GM18526 (cell line): ENCODE measurements around the gene GTPBP1.

Source experiments
- POLR2A ChIP-seq: IDR thresholded peaks from 3 replicates; pipeline ENCODE4 v1.6.1; 2011; ENCODE audit not compliant: insufficient read length; ENCODE audit errors: extremely low read depth

Gene GTPBP1

DNA sequence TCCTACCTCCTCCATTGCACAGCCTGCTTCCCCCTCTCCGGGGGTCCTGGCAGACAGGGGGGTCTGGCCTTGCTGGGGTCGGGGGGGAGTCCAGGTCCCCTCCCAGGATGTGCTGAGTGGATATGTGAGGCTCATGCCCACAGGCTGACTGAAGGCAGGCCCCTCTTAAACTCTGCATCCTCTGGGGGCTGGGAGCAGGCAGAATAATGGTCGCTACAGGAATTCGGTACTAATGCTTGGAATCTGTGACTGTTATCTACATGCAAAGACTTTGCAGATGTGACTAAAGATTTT is 51.7 kb downstream of the GTPBP1 start:
- TF ChIP-seq POLR2A = no peak

DNA sequence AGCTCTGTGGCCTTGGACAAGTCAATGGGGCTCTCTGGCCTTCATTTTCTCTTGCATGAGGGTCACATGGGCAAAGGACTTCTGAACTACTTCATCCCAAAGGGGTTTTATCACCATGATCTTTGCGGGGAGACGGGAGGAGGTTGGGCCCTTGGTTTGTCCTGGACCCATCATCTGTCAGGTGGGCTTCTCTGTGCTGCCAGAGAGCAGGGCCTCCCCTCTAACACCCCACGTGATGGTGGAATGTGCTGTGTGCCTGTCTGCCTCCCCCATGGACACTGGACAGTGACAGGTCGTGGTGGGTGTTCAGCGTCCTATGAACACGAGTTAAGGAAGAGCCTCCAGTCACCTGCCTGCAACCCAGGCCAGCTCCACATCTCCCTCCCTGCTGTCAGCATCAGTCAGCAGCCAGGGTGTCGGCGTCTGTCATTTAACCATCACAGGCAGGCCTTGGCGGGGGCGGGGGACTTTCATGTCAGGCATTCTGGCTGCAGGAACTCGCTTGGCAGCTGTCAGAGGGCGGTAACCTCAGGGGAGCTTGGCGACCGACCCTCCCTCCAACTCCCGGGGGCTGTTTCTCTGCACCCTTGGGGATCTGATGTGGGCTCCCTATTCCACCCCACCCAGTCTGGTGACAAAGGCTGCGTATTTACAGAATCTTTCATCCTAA is 52.7 kb downstream of the GTPBP1 start:
- TF ChIP-seq POLR2A = no peak

DNA sequence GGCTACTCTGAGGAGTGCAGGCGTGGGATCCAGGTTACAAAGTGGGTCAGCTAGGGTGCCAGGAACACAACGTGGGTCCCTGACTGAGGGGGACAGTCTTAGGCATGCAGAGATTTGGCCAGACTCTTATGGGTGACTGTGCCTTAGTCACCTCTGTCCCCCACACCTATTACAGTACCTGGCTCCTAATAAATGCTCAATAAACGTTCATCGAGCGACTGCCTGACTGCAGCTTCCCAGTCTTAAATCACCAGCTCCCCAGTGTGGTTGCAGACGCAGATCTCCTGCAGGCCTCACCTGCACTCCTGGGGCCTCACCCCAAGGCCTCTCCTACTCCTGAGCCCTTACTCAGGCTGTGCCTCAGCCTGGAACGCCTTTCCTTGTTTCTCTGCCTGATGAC is 53.3 kb downstream of the GTPBP1 start:
- TF ChIP-seq POLR2A = no peak

DNA sequence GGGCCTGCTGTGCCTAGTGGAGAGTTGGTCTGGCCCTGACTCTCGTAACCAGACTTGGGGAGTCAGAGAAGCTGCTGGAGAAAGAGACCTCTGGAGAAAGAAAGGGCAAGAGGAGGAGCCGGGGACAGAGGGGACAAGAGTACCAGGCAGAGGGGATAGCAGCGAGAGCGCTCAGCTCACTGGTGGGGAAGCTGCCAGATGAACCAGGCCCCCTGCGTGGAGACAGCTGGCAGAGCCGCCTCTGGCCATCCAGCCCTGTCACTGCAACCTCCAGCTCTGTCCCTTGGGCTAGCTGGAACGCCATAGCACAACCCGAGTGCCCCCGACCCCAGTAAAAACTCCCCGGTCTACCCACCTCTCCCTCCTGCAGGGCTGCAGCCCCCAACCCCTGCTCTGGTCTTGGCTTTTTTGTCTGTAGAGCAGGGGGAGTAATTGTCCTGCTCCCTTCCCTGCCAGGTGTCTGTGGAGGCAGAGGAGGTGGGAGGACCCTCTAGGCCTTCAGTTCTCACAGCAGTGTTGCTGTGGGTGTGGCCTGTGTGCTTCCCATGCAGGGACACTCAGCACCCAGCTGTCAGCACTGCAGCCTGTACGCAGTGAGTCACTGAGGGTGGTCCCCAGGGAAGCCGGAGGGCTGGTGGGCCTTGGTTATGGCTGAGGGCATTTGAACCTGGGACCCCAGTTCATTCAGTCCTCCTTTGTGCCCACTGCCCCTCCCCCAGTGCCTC is 54.9 kb downstream of the GTPBP1 start:
- no peak for TF ChIP-seq POLR2A

DNA sequence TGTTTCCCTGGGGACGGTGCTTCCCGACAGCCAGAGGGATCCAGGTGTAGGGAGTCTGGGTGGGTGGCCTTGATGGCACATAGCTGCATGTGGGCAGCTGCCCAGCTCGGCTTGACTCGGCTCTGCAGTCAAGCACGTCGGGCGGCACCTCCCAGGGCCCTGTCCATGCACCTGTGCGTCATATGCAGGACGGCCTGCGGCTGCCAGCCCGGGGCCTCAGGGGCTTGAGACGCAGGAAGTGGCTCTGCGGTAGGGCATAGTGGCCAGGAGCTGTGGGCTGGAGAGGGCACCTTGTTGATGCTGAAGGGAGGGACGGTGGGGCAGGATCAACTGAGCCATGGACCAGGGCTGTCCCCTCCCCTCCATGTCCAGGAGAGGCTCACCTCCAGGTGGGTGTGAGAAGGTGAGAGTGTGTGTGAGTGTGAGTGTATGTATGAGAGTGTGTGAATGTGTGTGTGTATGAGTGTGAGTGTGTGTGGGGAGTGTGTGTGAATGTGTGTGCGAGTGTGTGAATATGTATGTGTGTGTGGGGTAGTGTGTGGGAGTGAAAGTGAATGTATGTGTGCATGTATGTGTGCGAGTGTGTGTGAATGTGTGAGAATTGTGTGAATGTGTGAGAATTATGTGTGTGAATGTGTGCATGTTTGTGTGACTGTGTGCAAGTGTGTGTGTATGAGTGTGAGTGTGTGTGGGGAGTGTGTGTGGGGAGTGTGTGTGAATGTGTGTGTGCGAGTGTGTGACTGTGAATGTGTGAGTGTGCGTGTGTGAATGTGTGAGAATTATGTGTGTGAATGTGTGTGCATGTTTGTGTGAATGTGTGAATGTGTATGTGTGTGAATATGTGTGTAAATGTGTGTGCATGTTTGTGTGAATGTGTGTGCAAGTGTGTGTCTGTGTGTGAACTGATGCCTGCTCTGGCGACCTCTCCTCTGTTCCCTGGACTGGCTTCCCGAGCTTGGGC is 55.7 kb downstream of the GTPBP1 start:
- no peak for TF ChIP-seq POLR2A

DNA sequence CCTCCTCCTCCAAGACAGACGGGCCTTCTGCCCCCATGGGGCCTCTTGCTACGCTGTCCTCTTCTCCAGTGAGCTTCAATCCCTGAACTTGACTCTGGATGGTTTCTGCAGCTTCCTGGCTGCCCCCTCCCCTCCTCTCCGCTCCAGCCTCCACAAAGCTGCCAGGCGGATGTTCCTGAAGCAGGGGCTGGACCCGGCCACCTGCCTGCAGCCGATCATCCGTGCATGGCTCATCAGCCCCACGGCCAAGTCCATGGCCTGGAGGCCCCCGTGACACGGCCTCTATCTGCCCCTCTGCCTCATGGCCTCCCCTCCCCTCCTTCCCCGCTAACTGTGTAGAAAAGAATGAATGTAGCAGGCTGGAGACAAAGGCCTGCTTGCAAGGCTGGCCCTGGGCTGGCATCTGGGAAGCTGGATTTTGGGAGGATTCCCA is 56.8 kb downstream of the GTPBP1 start:
- TF ChIP-seq POLR2A = no peak

DNA sequence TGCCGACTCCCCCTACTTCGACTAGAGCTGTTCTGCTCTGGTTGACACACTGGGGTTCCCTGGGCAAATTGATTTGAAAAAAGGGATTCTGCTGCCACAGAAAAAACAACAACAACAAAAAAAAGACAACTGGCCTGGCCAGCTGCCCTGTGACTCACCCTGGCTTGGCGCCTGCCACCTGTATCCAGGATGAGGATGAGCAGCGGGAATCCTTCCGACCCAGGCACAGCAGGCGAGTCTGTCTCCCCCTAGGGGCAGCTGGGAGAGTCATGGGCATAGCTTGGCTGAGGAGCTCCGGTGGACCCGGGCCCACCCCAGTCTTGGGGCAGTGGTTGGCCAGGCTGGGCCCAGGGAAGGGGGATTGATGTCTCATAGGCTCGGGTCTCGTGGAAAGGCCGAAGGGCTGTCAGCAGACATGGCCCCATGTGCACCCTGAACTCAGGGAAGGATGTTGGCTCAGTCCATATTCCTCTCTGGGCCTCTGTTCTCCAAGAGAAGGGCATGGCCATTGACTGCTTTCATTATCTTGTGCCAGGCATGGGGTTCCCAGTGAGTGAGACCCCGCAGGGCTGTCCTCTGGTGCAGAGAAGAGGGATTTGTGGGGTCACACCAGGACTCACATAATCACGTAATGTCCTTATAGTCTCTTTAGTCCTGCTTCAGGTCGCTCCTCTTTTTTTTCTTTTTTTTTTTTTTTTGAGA is 60.5 kb downstream of the GTPBP1 start:
- no peak for TF ChIP-seq POLR2A

DNA sequence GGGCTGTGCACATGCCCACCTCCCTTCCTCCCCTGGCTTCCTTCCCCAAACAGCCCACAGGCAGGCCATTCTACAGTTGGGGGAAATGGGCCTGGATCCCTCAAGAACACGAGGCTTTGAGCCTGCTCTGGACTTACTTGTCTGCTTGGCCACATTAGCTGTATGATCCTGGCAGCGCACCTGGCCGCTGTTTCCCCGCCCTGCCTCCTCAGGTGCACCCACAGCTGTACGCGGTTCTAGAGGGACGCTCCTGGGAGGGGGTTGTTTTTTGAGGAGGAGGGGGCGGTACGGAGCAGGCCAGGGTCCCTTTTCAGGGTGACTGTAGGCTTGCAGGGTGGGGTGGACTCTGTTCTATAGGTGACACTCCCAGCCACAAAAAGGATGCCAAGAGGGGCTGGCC is 61.6 kb downstream of the GTPBP1 start:
- no peak for TF ChIP-seq POLR2A

DNA sequence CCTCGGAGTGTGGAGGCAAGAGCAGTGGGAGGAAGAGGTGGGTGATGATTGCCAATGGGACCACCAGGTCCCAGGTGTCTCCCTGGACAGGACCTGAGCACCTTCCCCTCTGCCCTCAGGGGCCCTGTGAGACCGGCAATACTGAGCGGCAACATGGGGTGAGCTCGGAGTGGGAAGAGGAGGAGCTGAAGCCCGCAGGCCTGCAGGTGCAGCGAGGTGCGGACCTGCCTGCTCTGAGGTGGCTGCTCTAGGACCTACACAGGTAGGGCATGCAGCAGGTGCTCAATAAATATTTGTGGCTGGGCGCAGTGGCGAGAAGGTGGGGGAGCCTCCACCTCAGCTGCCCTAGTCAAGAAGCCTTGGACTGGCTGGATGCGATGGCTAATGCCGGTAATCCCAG is 62.3 kb downstream of the GTPBP1 start:
- TF ChIP-seq POLR2A = no peak

DNA sequence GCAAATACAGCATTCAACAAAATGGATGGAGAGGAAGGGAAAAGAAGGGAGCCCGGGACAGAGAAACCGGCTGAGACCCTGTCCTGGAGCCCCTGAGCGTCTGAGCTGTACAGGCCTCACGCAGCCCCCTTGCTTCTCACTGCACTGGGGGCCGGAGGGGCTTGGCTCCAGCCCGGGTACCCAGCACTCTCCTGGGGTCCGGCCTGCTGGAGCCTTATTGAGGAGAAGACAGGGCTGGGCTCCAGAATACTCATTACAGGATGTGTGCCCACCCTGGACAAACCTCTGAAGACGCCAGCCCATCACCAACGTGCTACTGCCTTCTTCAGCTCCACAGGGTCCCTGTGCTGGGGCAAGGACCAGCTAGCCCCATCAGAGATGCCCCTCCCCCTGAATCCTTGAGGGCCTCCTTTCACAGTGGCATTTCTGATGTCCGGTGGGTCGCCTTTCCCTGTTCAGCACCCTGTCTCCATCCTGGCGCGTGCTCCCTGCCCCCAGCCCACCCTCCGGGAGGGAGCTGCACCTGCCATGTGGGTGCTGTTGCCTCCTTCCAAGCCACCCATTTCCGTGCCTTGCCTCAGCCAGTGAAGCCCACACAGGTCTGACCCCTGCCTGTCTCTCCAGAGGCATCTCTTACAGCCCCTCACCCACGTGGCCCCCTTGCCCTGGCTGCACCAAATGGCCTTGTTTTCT is 64.7 kb downstream of the GTPBP1 start:
- no peak for TF ChIP-seq POLR2A

DNA sequence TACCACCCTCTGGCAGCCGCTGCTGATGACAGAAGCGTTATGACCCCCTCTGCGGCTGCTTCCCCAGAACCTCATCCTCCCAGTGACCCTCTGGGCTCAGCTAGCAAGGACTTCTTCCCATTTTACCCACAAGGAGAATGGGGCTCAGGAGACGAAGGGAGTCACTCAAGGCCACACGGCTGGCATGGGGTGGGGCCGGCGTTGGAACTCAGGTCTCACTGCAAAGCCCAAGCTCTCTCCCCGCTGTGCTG is 66.8 kb downstream of the GTPBP1 start:
- TF ChIP-seq POLR2A = no peak

DNA sequence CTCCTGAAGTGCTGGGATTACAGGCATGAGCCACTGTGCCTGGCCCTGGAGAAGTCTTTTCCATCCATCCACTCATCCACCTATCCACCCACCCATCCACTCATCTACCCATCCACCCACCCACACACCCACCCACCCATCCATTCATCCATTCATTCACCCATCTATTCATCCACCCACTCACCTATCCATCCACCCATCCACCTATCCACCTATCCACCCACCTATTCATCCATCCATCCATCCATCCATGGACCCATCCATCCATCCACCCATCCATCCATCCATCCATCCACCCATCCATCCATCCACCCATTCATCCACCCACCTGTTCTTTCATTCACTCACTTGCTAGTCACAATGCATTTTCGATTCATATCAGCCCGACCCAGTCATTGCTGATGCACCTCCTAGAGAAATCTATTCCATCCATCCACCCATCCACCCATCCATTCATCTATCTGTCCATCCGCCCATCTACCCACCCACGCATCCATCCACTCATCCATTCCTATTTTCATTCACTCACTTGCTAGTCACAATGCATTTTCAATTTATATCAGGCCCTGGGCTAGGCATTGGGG is 67.7 kb downstream of the GTPBP1 start:
- no peak for TF ChIP-seq POLR2A

DNA sequence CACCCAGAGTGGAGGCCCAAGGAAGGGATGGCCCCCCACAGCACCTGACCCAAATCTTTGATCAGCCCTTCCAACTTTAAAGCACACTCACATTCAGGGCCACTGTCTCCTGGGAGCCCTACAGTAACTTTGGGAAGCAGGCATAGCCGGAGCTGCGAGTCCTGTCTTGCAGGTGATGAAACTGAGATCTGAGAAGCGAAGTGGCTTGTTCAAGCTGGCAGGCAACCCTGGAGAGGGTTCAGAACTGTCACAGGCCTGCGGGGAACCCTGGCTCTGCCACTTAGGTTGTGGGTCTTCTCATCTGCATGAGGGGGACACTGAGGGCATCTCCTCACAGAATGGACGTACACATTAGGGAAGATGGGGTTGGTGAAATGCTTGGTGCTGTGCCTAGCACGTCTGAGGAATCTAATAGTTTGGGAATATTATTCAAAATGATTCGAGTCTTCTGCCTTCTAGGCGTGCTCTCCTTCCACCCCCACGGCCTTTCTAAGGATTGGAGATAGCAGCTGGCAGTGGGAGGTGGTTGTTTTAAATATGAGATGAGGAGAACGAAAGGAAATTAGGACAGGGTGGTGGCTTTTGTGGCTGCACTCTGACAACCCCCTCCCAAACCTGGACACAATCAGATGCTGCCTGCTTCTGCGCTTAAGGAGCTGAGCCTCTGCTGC is 68.9 kb downstream of the GTPBP1 start:
- no peak for TF ChIP-seq POLR2A

DNA sequence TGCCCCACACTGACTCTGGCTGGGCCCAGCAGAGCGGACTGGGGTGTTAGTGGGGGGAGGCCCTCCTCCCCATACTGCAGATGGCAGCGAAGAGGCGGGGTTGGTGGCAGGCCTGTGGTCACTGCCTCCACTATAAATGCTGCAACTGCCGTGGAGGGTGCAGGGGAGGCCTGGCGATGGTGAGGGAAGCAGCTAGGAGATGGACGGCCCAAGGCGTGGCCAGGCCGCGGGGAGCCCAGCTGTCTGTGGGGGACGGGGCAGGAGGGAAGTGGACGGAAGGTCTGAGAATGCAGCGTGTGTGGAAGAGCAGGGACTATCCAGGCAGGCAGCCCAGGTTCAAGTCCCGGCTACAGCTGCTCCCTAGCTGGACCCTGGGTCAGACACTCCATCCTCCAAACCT is 69.9 kb downstream of the GTPBP1 start:
- no peak for TF ChIP-seq POLR2A
